ENCODE measurements around the gene IGF2R.

GRCh38 chr6:159935633-159936032 lies 33.2 kb upstream of the IGF2R start:
- TF ChIP-seq POLR2A (IDR thresholded peaks at IDR 0.05; ENCODE audit: low read length), result no peak
- no peak for TF ChIP-seq GATA1 (IDR thresholded peaks at IDR 0.05; ENCODE audit: low read depth, low read length)
